Stomach (tissue), 4 donors: ENCODE data around the gene TRIO.

Source experiments
- POLR2A ChIP-seq, 4 donors: fragments of 450-650 bp; IDR thresholded peaks; one replicate each; pipeline ENCODE4 v1.6.1; 2016; ENCODE audit warnings: antibody characterized with exemption in 4 of 4, control low read depth in 2 of 4, mild to moderate bottlenecking in 1 of 4, moderate library complexity in 1 of 4
- POLR2AphosphoS5 ChIP-seq, 3 donors: sonication (generic); formaldehyde crosslinking; IDR thresholded peaks; one replicate each; pipeline ENCODE4 v1.6.1; 2016; ENCODE audit warnings: antibody characterized with exemption in 3 of 3
- TF ChIP-seq, protein P1 (sequence below), 7 experiments: fragments of 450-650 bp in 4 of 7; fragments of 200-600 bp in 3 of 7; sonication (generic) in 3 of 7; IDR thresholded peaks; one replicate each; pipeline ENCODE4 v1.5.1; 2016 to 2019; ENCODE audit warnings: antibody characterized with exemption in 7 of 7, control low read depth in 2 of 7, mild to moderate bottlenecking in 1 of 7

DNA sequence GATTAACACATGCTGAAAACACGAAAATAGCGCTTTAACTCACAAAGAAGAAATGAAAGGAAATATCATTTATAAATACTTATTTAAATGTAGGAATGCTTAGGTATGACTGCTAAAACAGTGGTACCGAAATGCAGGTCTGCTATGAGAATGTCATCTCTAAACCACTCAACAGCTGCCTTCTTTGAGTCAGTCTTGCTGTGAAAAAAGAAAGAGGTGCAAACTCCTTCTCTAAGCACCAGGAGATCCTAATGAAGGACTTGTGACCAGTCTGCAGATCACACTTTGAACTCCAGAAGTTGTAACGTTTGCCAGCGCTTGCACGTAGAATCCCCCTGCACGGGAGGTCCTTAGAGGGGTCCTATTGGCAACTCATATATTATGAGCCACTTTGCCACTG lies 86.6 kb downstream of the TRIO start:
- TF ChIP-seq POLR2A (IDR thresholded peaks at IDR 0.05) (no peak), POLR2AphosphoS5 (IDR thresholded peaks at IDR 0.05) (no peak)
- TF ChIP-seq, protein P1, sequence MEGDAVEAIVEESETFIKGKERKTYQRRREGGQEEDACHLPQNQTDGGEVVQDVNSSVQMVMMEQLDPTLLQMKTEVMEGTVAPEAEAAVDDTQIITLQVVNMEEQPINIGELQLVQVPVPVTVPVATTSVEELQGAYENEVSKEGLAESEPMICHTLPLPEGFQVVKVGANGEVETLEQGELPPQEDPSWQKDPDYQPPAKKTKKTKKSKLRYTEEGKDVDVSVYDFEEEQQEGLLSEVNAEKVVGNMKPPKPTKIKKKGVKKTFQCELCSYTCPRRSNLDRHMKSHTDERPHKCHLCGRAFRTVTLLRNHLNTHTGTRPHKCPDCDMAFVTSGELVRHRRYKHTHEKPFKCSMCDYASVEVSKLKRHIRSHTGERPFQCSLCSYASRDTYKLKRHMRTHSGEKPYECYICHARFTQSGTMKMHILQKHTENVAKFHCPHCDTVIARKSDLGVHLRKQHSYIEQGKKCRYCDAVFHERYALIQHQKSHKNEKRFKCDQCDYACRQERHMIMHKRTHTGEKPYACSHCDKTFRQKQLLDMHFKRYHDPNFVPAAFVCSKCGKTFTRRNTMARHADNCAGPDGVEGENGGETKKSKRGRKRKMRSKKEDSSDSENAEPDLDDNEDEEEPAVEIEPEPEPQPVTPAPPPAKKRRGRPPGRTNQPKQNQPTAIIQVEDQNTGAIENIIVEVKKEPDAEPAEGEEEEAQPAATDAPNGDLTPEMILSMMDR (IDR thresholded peaks at IDR 0.05), result no peak
